ENCODE measurements around the gene NEGR1.

NEGR1 gene

DNA sequence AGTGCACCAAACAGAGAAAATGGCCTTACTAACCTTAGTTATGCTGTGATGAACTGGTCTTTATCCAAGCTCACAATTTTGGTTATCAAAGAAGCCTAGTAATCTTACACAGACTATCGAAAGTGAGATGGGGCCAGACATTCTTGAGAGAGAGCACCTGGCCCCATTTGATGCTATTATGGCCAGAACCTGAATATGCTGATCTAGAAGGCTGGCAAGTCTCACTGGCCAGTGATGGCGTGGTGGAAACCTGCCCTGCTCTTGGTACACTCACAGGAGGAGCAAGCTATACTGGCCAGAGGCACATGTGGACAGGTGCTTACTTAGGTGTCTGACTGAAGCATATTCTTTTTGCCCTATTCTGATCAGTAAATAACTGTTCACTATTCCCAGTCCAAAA, 843.7 kb downstream of the NEGR1 start:
- Mint-ChIP-seq H3K4me3 (no peak overlapping the region), H3K27me3 (no peaks in the 10 kb centered on the region), H3K4me1 (ENCODE audit: low read depth) (no peaks in the 10 kb centered on the region), H3K27ac (no peak overlapping the region), H3K9me3 (ENCODE audit: low read depth) (no peaks in the 10 kb centered on the region), H3K36me3 (no peaks in the 10 kb centered on the region)

DNA sequence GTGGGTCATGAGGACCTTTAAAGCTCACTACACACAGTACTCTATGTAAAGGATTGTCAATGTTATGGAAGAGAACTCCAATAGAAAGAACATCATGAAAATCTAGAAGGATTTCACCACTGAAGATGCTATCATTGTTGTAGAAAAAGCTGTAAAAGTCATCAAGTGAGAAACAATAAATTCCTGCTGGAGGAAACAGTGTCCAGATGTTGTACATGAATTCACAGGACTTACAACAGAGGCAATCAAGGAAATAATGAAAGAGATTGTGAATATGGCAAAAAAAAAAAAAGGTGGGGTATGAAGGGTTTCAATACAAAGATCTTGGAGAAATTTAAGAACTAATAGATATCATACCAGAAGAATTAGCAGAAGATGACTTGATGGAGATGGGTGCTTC, 846.4 kb downstream of the NEGR1 start:
- Mint-ChIP-seq H3K9me3 (ENCODE audit: low read depth) (no peaks in the 10 kb centered on the region), H3K4me1 (ENCODE audit: low read depth) (no peaks in the 10 kb centered on the region), H3K27ac (no peak overlapping the region), H3K36me3 (no peaks in the 10 kb centered on the region), H3K4me3 (no peak overlapping the region), H3K27me3 (no peaks in the 10 kb centered on the region)

DNA sequence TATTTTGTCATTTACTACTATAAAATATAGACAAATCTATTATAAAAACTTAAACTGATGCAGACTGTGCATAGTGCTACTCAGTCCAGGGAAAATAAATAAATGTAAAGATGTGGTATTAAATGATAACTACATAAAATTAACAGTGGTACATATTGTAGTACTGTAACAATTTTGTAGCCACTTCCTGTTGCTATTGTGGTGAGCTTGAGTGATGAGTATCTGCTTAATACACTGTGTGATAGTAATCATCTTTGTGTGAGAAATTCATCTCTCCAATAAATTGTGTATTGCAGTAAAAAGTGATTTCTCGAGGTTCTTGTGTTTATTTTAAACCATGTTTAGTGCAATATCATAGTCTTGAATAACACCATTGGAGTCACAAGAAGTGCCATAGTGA, 848.1 kb downstream of the NEGR1 start:
- H3K27ac Mint-ChIP-seq, result no peak overlapping the region
- no peak overlapping the region for H3K4me3 Mint-ChIP-seq
- no peaks in the 10 kb centered on the region for H3K36me3 Mint-ChIP-seq
- H3K27me3 Mint-ChIP-seq, result no peaks in the 10 kb centered on the region
- H3K9me3 Mint-ChIP-seq (ENCODE audit: low read depth), result no peaks in the 10 kb centered on the region
- H3K4me1 Mint-ChIP-seq (ENCODE audit: low read depth), result no peaks in the 10 kb centered on the region

DNA sequence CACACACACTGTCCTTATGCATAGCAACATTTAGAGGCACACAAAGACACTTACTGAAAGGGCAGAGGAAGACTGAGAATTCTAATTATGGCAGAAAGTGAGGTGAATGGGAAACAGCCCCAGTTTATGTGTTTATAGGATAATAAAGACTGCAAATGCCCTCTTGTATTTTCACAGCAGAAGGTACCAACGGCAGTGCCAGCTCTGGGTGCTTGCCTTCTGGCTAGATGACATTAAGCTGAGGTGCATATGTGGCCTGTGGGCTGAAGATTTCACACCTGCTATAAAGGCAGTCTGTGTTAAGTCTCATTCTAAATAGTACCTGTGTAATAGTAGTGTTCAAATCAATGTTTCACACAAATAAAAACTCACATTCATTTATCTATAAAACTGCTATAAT, 854.3 kb downstream of the NEGR1 start:
- no peak overlapping the region for H3K27ac Mint-ChIP-seq

DNA sequence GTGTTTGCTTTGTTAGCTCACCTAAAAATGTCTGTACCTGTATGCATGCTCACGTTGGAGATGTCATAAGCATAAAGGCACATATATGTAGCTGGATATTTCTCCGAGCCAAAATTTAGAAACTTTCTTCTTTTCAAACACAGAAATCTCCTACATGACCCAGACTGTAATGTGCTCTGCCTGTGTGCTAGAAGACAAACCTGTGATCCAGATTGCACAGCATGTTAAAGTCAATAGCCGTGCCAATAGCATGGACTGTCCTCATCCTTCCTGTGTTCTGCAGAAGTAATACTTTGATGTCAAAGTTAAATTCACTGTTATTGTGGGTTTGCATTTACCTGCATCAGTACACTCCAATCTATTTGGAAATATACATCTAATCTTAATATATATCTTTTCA, 855.3 kb downstream of the NEGR1 start:
- Mint-ChIP-seq H3K36me3 (no peaks in the 10 kb centered on the region), H3K4me3 (no peak overlapping the region), H3K4me1 (ENCODE audit: low read depth) (no peaks in the 10 kb centered on the region), H3K27ac (no peak overlapping the region), H3K27me3 (no peaks in the 10 kb centered on the region), H3K9me3 (ENCODE audit: low read depth) (no peaks in the 10 kb centered on the region)

More for the DNA sequence above, 854.3 kb downstream of the NEGR1 start:
- Mint-ChIP-seq H3K27me3 (no peaks in the 10 kb centered on the region), H3K4me3 (no peak overlapping the region), H3K4me1 (ENCODE audit: low read depth) (no peaks in the 10 kb centered on the region), H3K36me3 (no peaks in the 10 kb centered on the region), H3K9me3 (ENCODE audit: low read depth) (no peaks in the 10 kb centered on the region)

DNA sequence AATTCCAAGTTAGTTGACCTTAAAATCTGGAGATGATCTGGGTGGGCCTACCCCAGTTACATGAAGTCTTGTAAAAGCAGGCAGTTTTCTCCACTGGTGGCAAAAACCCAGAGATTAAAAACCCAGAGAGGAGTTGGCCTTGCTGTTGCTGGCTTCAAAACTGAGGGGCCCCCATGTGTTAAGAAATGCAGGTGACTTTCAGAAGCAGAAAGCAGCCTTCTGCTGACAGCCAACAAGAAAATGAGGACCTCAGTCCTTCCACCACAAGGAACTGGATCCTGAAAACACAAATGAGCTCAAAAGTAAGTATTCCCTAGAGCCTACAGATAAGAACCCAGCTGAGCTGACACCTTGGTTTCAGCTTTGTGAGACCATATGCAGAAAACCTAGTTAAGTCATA, 857.8 kb downstream of the NEGR1 start:
- Mint-ChIP-seq H3K27me3 (no peaks in the 10 kb centered on the region), H3K9me3 (ENCODE audit: low read depth) (no peaks in the 10 kb centered on the region), H3K4me1 (ENCODE audit: low read depth) (no peaks in the 10 kb centered on the region)

DNA sequence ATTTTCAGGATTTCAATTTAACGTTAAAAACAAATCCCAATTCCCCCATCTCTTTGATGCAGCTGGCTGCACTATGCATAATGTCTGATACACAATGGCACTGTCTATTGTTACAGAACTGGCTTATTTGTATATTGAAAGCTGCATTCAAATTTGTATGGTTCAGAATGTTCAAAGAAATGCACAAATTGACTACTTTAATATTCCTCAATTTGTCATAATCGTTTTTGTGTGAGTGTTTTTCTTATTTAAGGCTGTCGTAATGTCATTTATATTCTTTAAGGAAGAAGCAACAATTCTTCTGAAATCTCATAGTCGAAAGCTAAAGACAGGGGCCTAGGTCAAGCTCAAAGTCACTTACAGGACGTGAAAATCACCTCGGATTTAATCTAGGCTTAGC, 860.1 kb downstream of the NEGR1 start:
- no peaks in the 10 kb centered on the region for H3K9me3 Mint-ChIP-seq (ENCODE audit: low read depth)

More for the DNA sequence above, 857.8 kb downstream of the NEGR1 start:
- Mint-ChIP-seq H3K27ac (no peak overlapping the region), H3K4me3 (no peak overlapping the region), H3K36me3 (no peaks in the 10 kb centered on the region)

DNA sequence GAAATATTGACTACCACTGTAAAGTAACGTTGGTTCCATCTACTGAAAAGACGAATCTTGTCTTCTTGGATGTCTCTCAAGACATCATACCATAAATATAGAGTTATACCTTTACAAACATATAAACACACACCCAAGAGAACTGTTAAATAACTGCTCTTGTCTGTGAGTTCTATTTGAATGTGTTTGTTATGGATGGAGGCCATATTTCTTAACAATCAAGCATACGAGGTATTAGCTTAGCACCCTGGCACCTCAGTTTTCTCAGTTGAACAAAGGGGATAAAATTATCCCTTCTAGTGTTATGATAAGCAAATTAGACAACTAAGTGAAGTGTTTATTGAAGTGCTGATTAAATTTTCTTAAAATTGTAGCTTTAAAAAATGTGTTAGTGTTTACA, 864.9 kb downstream of the NEGR1 start:
- Mint-ChIP-seq H3K9me3 (ENCODE audit: low read depth) (no peaks in the 10 kb centered on the region), H3K27ac (no peak overlapping the region), H3K27me3 (no peaks in the 10 kb centered on the region), H3K36me3 (no peaks in the 10 kb centered on the region), H3K4me3 (no peak overlapping the region), H3K4me1 (ENCODE audit: low read depth) (no peaks in the 10 kb centered on the region)

More for the DNA sequence above, 860.1 kb downstream of the NEGR1 start:
- Mint-ChIP-seq H3K4me3 (no peak overlapping the region), H3K4me1 (ENCODE audit: low read depth) (no peaks in the 10 kb centered on the region), H3K27me3 (no peaks in the 10 kb centered on the region), H3K36me3 (no peaks in the 10 kb centered on the region), H3K27ac (no peak overlapping the region)

DNA sequence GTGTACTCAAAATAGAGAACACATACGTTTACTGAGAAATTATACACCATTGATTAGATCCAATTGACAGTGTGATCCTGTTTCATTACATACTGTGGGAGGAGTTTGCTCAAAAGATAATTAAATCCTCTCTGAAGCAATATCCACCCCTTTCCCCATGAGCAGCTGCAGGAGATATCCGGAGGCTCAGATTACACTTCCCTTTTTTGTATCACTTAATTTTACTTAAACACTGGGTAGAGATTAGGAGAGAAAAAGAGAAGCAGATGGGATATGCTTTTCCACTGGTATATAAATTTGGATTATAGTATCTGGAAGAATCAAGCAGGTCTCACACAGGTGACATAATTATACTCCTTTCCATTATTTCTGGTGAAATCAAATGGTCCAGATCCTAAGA, 868.2 kb downstream of the NEGR1 start:
- H3K36me3 Mint-ChIP-seq, result no peaks in the 10 kb centered on the region
- no peaks in the 10 kb centered on the region for H3K4me1 Mint-ChIP-seq (ENCODE audit: low read depth)
- H3K27me3 Mint-ChIP-seq, result no peaks in the 10 kb centered on the region
- no peak overlapping the region for H3K27ac Mint-ChIP-seq
- H3K9me3 Mint-ChIP-seq (ENCODE audit: low read depth), result no peaks in the 10 kb centered on the region
- no peak overlapping the region for H3K4me3 Mint-ChIP-seq

DNA sequence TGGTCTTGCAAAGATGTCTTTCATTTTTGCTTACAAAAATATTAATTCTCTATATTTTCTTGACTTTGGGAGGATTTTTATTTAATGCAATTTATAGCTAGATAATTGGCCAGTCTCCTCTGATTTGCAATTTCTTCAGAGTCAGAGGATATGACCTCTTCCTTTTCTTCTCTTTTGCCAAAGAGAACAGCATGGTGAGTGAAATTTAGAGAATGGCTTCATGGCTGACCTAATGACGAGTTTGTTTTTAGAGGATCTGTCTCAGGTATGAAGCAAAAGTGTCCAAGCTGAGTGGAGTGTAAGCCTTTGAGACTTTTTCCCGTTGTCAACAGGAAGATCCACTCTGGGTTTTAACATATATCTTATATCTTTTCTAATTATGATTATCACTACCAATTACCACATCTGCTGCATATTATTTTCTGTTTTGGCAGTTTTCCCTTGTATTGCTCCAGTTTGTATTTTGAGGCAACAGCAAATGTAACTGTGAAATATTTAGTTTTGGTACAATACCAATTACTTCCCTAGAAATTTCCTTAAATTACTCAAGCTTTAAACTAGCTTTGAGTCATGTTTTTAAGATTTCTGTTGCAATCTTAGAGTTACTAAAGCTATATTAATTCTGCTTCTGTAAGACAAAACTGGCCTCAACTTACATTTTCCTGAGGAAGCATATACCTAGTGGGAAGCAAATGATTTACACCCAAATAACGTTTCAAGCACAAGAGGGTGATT, 868.7 kb downstream of the NEGR1 start:
- no peaks in the 10 kb centered on the region for H3K9me3 Mint-ChIP-seq (ENCODE audit: low read depth)
- no peak overlapping the region for H3K4me3 Mint-ChIP-seq
- no peaks in the 10 kb centered on the region for H3K36me3 Mint-ChIP-seq
- no peaks in the 10 kb centered on the region for H3K4me1 Mint-ChIP-seq (ENCODE audit: low read depth)
- no peak overlapping the region for H3K27ac Mint-ChIP-seq
- H3K27me3 Mint-ChIP-seq, result no peaks in the 10 kb centered on the region

DNA sequence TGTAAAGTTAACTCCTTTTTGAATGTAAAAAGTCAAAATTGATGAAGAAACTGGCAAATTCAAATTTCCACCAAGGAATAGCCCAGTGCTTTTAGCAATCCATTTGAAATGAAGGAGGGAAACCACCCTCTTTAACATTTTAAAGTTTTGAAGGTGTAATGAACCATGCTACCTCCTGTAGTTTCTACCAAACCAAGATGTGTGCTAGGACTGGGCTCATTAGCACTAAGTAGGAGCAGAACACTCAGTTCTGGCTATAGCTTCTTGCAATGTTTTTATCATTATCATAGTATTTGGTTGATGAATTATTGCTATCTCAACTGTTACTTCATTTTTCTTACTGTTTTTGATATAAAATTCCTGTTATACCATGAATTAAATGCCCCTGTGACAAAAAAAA, 882.3 kb downstream of the NEGR1 start:
- Mint-ChIP-seq H3K4me1 (ENCODE audit: low read depth) (no peaks in the 10 kb centered on the region), H3K36me3 (no peaks in the 10 kb centered on the region), H3K9me3 (ENCODE audit: low read depth) (peaks cover 4% of the 10 kb centered on the region), H3K4me3 (no peak overlapping the region), H3K27me3 (no peaks in the 10 kb centered on the region), H3K27ac (no peak overlapping the region)

DNA sequence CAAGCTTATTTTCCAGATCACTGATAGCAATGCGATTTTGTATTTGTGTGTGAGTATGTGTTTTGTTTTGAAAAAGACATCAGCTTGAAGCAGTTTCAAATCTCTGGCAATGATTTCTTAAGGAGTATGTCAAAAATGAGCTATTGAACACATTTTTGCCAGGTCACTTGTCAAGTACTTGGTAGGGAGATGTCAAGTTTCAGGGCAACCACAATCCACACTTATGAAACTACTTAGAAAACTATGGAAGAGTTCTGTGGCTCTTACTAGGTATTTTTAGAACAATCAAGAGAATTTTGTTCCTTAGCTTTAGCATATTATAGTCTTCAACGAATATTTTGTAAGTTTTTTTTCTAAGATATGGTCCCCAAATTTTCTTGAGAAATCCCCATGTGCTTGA, 882.7 kb downstream of the NEGR1 start:
- Mint-ChIP-seq H3K4me1 (ENCODE audit: low read depth) (no peaks in the 10 kb centered on the region), H3K27me3 (no peaks in the 10 kb centered on the region), H3K36me3 (no peaks in the 10 kb centered on the region), H3K4me3 (no peak overlapping the region), H3K9me3 (ENCODE audit: low read depth) (peaks cover 4% of the 10 kb centered on the region), H3K27ac (no peak overlapping the region)

DNA sequence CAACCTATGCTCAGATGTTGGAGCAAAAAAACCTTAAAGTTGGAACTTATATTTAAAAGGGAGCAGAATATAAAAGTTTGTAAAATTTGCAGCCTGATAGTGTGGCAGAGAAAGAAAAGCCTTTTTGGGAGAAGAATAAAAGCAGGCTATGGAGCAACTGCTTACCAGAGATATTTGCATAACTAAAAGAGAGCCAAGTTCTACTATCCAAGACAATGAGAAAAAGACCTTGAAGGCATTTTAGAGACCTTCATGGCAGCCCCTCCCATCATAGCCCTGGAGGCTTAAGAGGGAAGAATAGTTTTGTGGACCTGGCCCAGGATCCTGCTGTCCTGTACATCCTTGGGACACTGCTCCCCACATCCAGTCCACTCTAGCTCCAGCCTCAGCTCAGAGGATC, 889.0 kb downstream of the NEGR1 start:
- H3K27ac Mint-ChIP-seq, result no peak overlapping the region

DNA sequence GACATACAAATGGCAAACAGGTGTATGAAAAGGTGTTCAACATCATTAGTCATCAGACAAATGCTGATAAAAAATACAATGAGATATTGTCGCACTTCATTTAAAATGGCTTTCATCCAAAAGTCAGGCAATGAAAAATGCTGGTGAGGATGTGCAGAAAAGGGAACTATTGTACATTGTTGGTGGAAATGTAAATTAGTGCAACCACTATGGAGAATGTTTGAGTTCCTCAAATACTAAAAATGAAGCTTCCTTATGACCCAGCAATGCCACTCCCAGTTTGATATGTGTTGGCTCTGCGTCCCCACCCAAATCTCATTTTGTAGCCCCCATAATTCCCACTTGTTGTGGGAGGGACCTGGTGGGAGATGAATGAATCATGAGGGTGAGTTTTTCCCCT, 891.8 kb downstream of the NEGR1 start:
- Mint-ChIP-seq H3K9me3 (ENCODE audit: low read depth) (peaks cover 30% of the 10 kb centered on the region), H3K36me3 (no peaks in the 10 kb centered on the region), H3K27ac (no peak overlapping the region), H3K4me3 (no peak overlapping the region), H3K27me3 (no peaks in the 10 kb centered on the region), H3K4me1 (ENCODE audit: low read depth) (no peaks in the 10 kb centered on the region)

More for the DNA sequence above, 889.0 kb downstream of the NEGR1 start:
- Mint-ChIP-seq H3K4me3 (no peak overlapping the region), H3K9me3 (ENCODE audit: low read depth) (peaks cover 14% of the 10 kb centered on the region), H3K36me3 (no peaks in the 10 kb centered on the region), H3K4me1 (ENCODE audit: low read depth) (no peaks in the 10 kb centered on the region), H3K27me3 (no peaks in the 10 kb centered on the region)

DNA sequence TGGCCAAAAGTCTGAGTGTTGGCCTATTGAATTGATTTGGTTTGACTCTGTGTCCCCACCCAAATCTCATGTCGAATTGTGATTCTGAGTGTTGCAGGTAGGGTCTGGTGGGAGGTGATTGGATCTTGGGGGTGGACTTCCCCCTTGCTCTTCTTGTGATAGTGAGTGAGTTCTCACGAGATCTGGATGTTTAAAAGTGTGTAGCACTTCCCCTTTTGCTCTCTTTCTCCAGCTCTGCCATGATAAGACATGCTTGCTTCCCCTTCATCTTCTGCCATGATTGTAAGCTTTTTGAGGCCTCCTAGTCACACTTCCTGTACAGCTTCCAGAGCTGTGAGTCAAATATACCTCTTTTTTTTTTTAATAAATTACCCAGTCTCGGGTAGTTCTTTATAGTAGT, 904.5 kb downstream of the NEGR1 start:
- no peak overlapping the region for H3K27ac Mint-ChIP-seq
- no peak overlapping the region for H3K4me3 Mint-ChIP-seq
- no peaks in the 10 kb centered on the region for H3K4me1 Mint-ChIP-seq (ENCODE audit: low read depth)
- no peaks in the 10 kb centered on the region for H3K36me3 Mint-ChIP-seq
- no peaks in the 10 kb centered on the region for H3K27me3 Mint-ChIP-seq
- peaks cover 25% of the 10 kb centered on the region for H3K9me3 Mint-ChIP-seq (ENCODE audit: low read depth)

DNA sequence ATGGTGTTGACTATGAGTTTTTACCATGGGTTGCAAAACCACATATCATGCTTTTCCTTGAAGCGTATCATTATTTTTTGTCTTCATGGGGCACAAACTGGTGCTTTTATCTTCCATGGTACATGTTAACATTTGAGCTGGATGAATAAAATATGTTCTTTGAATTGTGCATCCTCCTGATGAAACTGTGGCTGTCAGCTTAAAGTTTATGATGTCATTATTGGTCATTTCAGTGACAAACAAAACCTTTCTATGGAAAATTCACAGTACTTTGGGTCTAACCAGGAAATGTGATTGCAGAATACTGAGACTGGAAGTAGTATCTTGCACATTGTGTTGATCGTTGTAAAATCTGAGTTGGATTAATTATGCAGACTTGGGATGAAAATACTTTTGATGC, 909.8 kb downstream of the NEGR1 start:
- no peaks in the 10 kb centered on the region for H3K4me1 Mint-ChIP-seq (ENCODE audit: low read depth)
- H3K36me3 Mint-ChIP-seq, result no peaks in the 10 kb centered on the region
- H3K27me3 Mint-ChIP-seq, result no peaks in the 10 kb centered on the region
- no peak overlapping the region for H3K4me3 Mint-ChIP-seq
- no peak overlapping the region for H3K27ac Mint-ChIP-seq
- H3K9me3 Mint-ChIP-seq (ENCODE audit: low read depth), result peaks cover 17% of the 10 kb centered on the region

Data from activated naive CD8-positive, alpha-beta T cell (primary cell).